SKM-1 (cell line): ENCODE data around the gene ZNF207.
"Not testable (repeated sequence)": the region's sequence is repeated elsewhere in the genome, so short reads cannot be mapped to it uniquely, and the experiment has no call there.

Experiments
- DNase-seq: peaks from one replicate; lab custom pipeline; 2025; ENCODE audit not compliant: unreplicated experiment; lab: John Stamatoyannopoulos, UW

Gene ZNF207

GRCh38 chr17:32385971-32386370 is 36.0 kb downstream of the ZNF207 start:
- no peak for DNase-seq

- DNase-seq: no peak
Measured at GRCh38 chr17:32386844-32387243, 36.9 kb downstream of the ZNF207 start.

- not testable (repeated sequence) for DNase-seq
Measured at GRCh38 chr17:32388128-32388527, 38.2 kb downstream of the ZNF207 start.

- no peak for DNase-seq
Measured at GRCh38 chr17:32388613-32389459, 38.9 kb downstream of the ZNF207 start.

GRCh38 chr17:32393904-32394303 is 43.9 kb downstream of the ZNF207 start:
- DNase-seq: no peak

- DNase-seq: no peak
Measured at GRCh38 chr17:32396343-32396742, 46.4 kb downstream of the ZNF207 start.

GRCh38 chr17:32398946-32399345 is 49.0 kb downstream of the ZNF207 start:
- DNase-seq: no peak

GRCh38 chr17:32410085-32410484 is 60.1 kb downstream of the ZNF207 start:
- not testable (repeated sequence) for DNase-seq

- DNase-seq: no peak
Measured at GRCh38 chr17:32426894-32427293, 76.9 kb downstream of the ZNF207 start.

- DNase-seq: no peak
Measured at GRCh38 chr17:32429598-32429997, 79.6 kb downstream of the ZNF207 start.
